OCI-LY3 (cell line): ENCODE measurements around the gene IZUMO2.

Experiments
- CTCF ChIP-seq: fragments of 200-600, 300-600 bp; sonication (generic); IDR thresholded peaks from 2 replicates; pipeline ENCODE4 v1.5.1; 2014; ENCODE audit warnings: antibody characterized with exemption, low read length, low read depth
- EZH2phosphoT487 ChIP-seq: fragments of 200-600 bp; shearing (Covaris generic); IDR thresholded peaks from 2 replicates; pipeline ENCODE4 v1.6.1; 2018; ENCODE audit warnings: antibody characterized with exemption, mixed run types, low read depth

GRCh38 chr19:50172726-50173125 is 9.6 kb upstream of the IZUMO2 start:
- TF ChIP-seq CTCF (no peak), EZH2phosphoT487 (no peak)
